BLaER1 (cell line): ENCODE measurements around the gene ZBTB2.

ENCODE experiments used
- H3K27ac ChIP-seq: shearing (Covaris generic); formaldehyde crosslinking; 2 replicates; pipeline ENCODE4 v1.8.1; 2022
- H3K27me3 ChIP-seq: shearing (Covaris generic); formaldehyde crosslinking; 2 replicates; pipeline ENCODE4 v1.8.1; 2022
- H3K36me3 ChIP-seq: shearing (Covaris generic); formaldehyde crosslinking; 2 replicates; pipeline ENCODE4 v1.8.1; 2022
- H3K4me1 ChIP-seq: shearing (Covaris generic); formaldehyde crosslinking; 2 replicates; pipeline ENCODE4 v1.8.1; 2022
- H3K4me2 ChIP-seq: shearing (Covaris generic); formaldehyde crosslinking; 2 replicates; pipeline ENCODE4 v1.8.1; 2022
- H3K4me3 ChIP-seq: shearing (Covaris generic); formaldehyde crosslinking; 2 replicates; pipeline ENCODE4 v1.8.1; 2022
- H3K9ac ChIP-seq: shearing (Covaris generic); formaldehyde crosslinking; 2 replicates; pipeline ENCODE4 v1.8.1; 2022
- H3K9me3 ChIP-seq: shearing (Covaris generic); formaldehyde crosslinking; 2 replicates; pipeline ENCODE4 v1.8.1; 2022
- H4K20me1 ChIP-seq: shearing (Covaris generic); formaldehyde crosslinking; 2 replicates; pipeline ENCODE4 v1.8.1; 2022
- Cebpa-rat ChIP-seq: shearing (Covaris generic); IDR thresholded peaks from 2 replicates; pipeline ENCODE4 v1.8.1; 2022

Gene ZBTB2

DNA sequence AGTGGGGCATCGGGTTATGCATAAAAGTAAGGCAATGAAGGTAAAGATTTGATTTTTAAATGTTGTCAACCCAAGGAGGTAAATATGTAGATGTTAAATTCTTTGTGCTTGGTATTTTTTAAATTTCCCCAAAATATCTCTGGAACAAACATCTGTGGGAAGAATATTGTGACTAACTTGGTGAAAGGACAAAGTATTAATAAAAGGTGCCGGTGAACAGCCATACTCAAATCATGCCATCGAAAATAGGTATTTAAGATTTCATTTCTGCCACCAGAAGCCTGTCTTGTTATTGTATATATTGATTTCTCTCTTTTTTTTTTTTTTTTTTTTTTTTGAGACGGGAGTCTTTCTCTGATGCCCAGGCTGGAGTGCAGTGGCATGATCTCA, 12.6 kb upstream of the ZBTB2 start:
- TF ChIP-seq Cebpa-rat = no peak
- Histone ChIP-seq H3K4me3 (no peak overlapping the region), H3K27me3 (no peaks in the 10 kb centered on the region; the same call in 1 of the 2 replicates), H4K20me1 (peaks cover 90% of the 10 kb centered on the region), H3K9me3 (no peaks in the 10 kb centered on the region), H3K4me1 (no peaks in the 10 kb centered on the region), H3K27ac (no peak overlapping the region), H3K9ac (no peak overlapping the region), H3K36me3 (peaks cover 75% of the 10 kb centered on the region), H3K4me2 (no peak overlapping the region)

DNA sequence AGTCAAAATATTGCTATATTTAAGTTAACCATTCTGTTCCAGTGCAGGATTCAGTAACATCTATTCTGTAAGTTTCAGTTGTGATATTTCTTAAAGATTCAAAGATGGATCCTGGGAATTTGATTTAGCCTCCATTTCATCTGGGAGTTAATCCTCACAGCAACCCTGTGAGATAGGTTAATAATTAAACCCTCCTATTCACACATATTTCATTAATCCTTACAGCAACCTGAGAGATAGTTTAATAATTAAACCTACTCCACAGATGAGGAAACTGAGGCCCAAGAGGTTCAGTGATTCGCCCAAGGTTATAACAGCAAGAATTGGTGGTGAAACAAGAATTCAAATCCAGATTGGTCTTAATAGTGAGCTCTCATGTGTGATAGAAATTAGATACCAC, 10.9 kb upstream of the ZBTB2 start:
- H3K4me2 ChIP-seq = no peak overlapping the region
- H3K9me3 ChIP-seq = no peaks in the 10 kb centered on the region
- H3K4me1 ChIP-seq = no peaks in the 10 kb centered on the region
- TF ChIP-seq Cebpa-rat = no peak
- H3K27me3 ChIP-seq = no peaks in the 10 kb centered on the region; the same call in 1 of the 2 replicates
- H3K9ac ChIP-seq = no peak overlapping the region
- no peak overlapping the region for H3K4me3 ChIP-seq
- no peak overlapping the region for H3K27ac ChIP-seq
- H3K36me3 ChIP-seq = peaks cover 74% of the 10 kb centered on the region
- peaks cover 100% of the 10 kb centered on the region for H4K20me1 ChIP-seq

DNA sequence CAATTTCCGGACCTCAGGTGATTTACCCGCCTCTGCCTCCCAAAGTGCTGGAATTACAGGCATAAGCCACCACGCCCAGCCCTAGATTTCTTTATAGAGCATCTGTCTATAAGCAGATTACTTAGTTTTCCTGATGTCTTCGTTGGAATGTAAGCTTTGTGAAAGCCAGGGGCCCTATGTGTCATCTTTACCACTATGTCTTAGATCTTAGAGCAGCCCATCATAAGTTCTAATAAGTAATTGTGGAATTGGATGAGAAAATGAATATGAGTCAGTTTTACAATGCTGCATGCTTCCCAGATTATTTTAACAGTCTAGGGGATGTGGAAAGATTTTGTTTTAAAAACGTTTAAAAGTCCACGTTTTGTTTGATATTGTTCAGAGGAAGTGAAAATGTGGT, 9.1 kb upstream of the ZBTB2 start:
- Histone ChIP-seq H3K4me1 (0 out of 2 replicates have a peak, but pooled peaks cover 4% of the 10 kb centered on the region), H3K9me3 (no peaks in the 10 kb centered on the region), H3K4me3 (no peak overlapping the region), H3K9ac (no peak overlapping the region), H3K36me3 (peaks cover 69% of the 10 kb centered on the region), H3K27ac (no peak overlapping the region), H3K4me2 (no peak overlapping the region), H3K27me3 (no peaks in the 10 kb centered on the region), H4K20me1 (peaks cover 100% of the 10 kb centered on the region)
- TF ChIP-seq Cebpa-rat = no peak

DNA sequence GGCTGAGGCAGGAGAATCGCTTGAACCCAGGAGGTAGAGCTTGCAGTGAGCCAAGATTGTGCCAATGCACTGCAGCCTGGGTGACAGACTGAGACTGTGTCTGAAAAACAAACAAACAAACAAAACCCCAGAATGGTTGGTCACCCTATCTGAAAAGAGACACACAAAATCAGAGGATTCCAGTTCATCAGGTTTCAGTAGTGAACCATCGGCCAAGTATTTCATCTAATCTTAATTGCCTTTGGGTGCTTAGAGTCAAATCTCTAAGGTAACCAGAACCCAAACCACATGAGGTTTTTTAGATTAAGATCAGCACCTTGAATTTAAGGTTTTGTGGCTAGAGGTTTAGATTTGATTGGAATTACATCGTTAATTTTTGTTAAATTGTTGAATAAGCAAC, 8.3 kb upstream of the ZBTB2 start:
- no peak overlapping the region for H3K9ac ChIP-seq
- no peaks in the 10 kb centered on the region for H3K9me3 ChIP-seq
- no peak overlapping the region for H3K4me2 ChIP-seq
- peaks cover 63% of the 10 kb centered on the region for H3K36me3 ChIP-seq
- H3K27me3 ChIP-seq = no peaks in the 10 kb centered on the region
- no peak for TF ChIP-seq Cebpa-rat
- 0 out of 2 replicates have a peak, but pooled peaks cover 12% of the 10 kb centered on the region for H3K4me1 ChIP-seq
- H4K20me1 ChIP-seq = peaks cover 100% of the 10 kb centered on the region
- no peak overlapping the region for H3K27ac ChIP-seq
- H3K4me3 ChIP-seq = no peak overlapping the region

GRCh38 chr6:151393410-151393809, 2.1 kb upstream of the ZBTB2 start:
- TF ChIP-seq Cebpa-rat = no peak
- H3K27ac ChIP-seq = no peak overlapping the region
- peak overlapping the region; percentile 87 for H3K4me2 ChIP-seq
- H3K9ac ChIP-seq = peak overlapping the region; percentile 99
- H3K4me3 ChIP-seq = no peak overlapping the region
- H3K27me3 ChIP-seq = no peaks in the 10 kb centered on the region
- H3K4me1 ChIP-seq = peaks cover 41% of the 10 kb centered on the region
- peaks cover 77% of the 10 kb centered on the region for H4K20me1 ChIP-seq
- H3K36me3 ChIP-seq = peaks cover 24% of the 10 kb centered on the region
- H3K9me3 ChIP-seq = no peaks in the 10 kb centered on the region

DNA sequence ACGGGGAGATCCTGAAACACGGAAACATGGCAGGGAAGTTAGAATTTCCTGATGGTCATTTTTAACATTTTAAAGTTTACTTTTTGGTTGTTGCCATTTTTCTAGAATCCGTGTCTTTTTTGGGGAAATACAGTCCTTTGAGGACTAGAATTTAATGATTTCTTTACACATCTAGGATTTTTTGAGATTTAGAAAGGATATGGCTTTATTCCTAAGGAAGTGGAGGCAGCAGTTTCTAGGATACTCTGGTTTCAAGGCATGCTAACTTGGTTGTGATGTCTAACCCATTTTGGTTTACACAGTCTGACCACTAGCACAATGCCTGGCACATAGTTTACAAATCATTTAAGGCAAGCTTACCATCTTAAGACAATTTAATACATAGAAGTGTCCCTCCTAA, 1.1 kb upstream of the ZBTB2 start:
- H3K27me3 ChIP-seq = no peaks in the 10 kb centered on the region
- H4K20me1 ChIP-seq = peaks cover 77% of the 10 kb centered on the region
- TF ChIP-seq Cebpa-rat = no peak
- H3K4me1 ChIP-seq = peaks cover 47% of the 10 kb centered on the region
- peak overlapping the region; percentile 87 for H3K4me2 ChIP-seq
- H3K9ac ChIP-seq = peak overlapping the region; percentile 99
- no peaks in the 10 kb centered on the region for H3K9me3 ChIP-seq
- H3K4me3 ChIP-seq = peak overlapping the region; percentile 96
- peak overlapping the region; percentile 63 for H3K27ac ChIP-seq
- H3K36me3 ChIP-seq = peaks cover 17% of the 10 kb centered on the region; the same call in 1 of the 2 replicates

GRCh38 chr6:151390851-151391470, 398 bp downstream of the ZBTB2 start:
- H3K4me3 ChIP-seq = peak overlapping the region; percentile 96
- H3K4me1 ChIP-seq = peaks cover 47% of the 10 kb centered on the region
- H3K9me3 ChIP-seq = no peaks in the 10 kb centered on the region
- no peaks in the 10 kb centered on the region for H3K27me3 ChIP-seq
- no peak for TF ChIP-seq Cebpa-rat
- peak overlapping the region; percentile 99 for H3K9ac ChIP-seq
- peaks cover 76% of the 10 kb centered on the region for H4K20me1 ChIP-seq
- H3K4me2 ChIP-seq = peak overlapping the region; percentile 87
- peaks cover 16% of the 10 kb centered on the region for H3K36me3 ChIP-seq
- H3K27ac ChIP-seq = peak overlapping the region; percentile 99

DNA sequence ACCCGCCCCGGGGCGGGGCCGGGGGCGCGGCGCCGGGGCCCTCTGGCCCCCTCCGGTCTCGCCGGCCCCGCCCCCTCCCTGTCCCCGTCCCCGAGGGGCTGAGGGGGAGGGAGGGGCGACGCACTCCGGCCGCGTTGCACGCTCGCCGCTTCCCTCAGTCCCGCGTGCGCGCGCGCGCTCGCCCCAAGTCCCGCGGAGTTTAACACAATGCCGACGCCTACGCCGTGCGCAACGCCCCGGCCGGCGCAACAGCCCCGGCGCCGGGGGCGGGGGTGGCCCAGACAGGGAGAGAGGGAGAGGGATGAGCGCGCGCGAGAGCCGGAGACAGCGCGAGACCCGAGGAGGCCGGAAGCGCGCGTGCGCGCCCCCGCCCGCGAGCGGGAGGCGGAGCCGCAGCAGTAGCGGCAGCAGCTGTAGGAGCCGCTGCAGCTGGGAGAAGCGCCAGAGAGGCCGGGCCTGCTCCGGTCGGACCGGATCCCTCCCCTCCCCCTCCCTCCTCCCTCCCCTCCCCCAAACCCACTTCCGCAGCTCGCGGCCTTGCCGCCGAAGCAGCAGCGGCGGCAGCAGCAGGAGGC, 996 bp downstream of the ZBTB2 start:
- peak overlapping the region; percentile 99 for H3K27ac ChIP-seq
- peaks cover 42% of the 10 kb centered on the region for H3K4me1 ChIP-seq
- H3K36me3 ChIP-seq = peaks cover 12% of the 10 kb centered on the region
- H3K9ac ChIP-seq = peak overlapping the region; percentile 99
- H3K4me3 ChIP-seq = peak overlapping the region; percentile 96
- no peak overlapping the region for H3K4me2 ChIP-seq
- no peaks in the 10 kb centered on the region for H3K9me3 ChIP-seq
- TF ChIP-seq Cebpa-rat = no peak
- peaks cover 74% of the 10 kb centered on the region for H4K20me1 ChIP-seq
- no peaks in the 10 kb centered on the region for H3K27me3 ChIP-seq

GRCh38 chr6:151389618-151390275, 1.6 kb downstream of the ZBTB2 start:
- Histone ChIP-seq H3K36me3 (peaks cover 11% of the 10 kb centered on the region), H3K9ac (peak overlapping the region; percentile 94), H3K27ac (peak overlapping the region; percentile 99), H3K4me3 (peak overlapping the region; percentile 96), H3K27me3 (no peaks in the 10 kb centered on the region), H4K20me1 (peaks cover 74% of the 10 kb centered on the region), H3K9me3 (no peaks in the 10 kb centered on the region), H3K4me2 (peak overlapping the region; percentile 89), H3K4me1 (peaks cover 36% of the 10 kb centered on the region)
- no peak for TF ChIP-seq Cebpa-rat

DNA sequence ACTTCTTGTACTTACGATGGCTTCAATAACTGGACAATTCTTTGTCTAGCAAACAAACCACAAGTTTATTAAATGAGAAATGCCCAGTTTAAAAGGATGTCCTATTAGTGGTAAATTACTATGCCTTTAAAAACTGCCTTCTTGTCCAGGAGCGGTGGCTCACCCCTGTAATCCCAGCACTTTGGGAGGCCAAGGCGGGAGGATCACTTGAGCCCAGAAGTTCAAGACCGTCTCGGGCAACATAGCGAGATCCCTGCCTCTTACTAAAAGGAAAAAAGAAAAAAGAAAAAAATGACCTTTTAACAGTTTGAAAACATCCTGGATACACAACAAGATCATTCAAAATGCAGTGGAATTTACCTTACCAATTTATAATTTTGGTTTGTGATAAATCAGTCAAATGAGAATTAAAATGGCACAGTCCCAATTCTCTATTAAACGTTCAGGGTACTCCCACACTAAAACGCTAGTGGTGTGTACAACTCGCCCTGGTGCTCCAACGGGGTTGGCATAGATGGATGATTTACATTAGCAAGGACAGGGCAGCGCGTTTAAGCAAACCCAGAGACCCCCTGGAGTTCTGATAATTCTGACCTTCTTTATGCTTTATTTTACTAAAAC, 2.3 kb downstream of the ZBTB2 start:
- Histone ChIP-seq H4K20me1 (peaks cover 74% of the 10 kb centered on the region), H3K4me3 (peak overlapping the region; percentile 96), H3K9ac (peak overlapping the region; percentile 94), H3K27ac (peak overlapping the region; percentile 99), H3K36me3 (peaks cover 18% of the 10 kb centered on the region), H3K4me1 (peaks cover 36% of the 10 kb centered on the region), H3K4me2 (peak overlapping the region; percentile 89), H3K27me3 (no peaks in the 10 kb centered on the region), H3K9me3 (no peaks in the 10 kb centered on the region)
- TF ChIP-seq Cebpa-rat = no peak
